Tibial nerve (tissue), 3 donors: ENCODE data around the gene FBXO47.

ENCODE experiments used
- EP300 ChIP-seq, 2 donors: sonication (generic); formaldehyde crosslinking; IDR thresholded peaks; one replicate each; pipeline ENCODE4 v1.6.1; 2017; ENCODE audit warnings: antibody characterized with exemption in 2 of 2, mild to moderate bottlenecking in 1 of 2
- POLR2A ChIP-seq, 2 donors: fragments of 450-650 bp; IDR thresholded peaks; one replicate each; pipeline ENCODE4 v1.6.1; 2017; ENCODE audit warnings: antibody characterized with exemption in 2 of 2, mild to moderate bottlenecking in 2 of 2, moderate library complexity in 2 of 2

GRCh38 chr17:38918916-38919315, 48.3 kb downstream of the FBXO47 start:
- TF ChIP-seq POLR2A (IDR thresholded peaks at IDR 0.05) (no peak), EP300 (IDR thresholded peaks at IDR 0.05) (no peak)
